Natural killer cell (primary cell): ENCODE data around the gene VILL. TPM values are rescaled to one million over a fixed set of nuclear protein-coding genes. Genes with fewer than 3 reads are reported as not detected.

Experiments
- ATAC-seq, 3 donors: fragments of 150-1000 bp in 2 of 3; fragments of 200-7000 bp in 1 of 3; cut with Tn5 transposase; 1 replicate in 1 of 3; 2 replicates in 2 of 3; pipeline ENCODE4 v1.10.0; 2021; ENCODE audit warnings: mild to moderate bottlenecking in 2 of 3, moderate library complexity in 2 of 3
- DNase-seq, 2 donors: peaks; one replicate each; pipeline versions ENCODE4 v3.0.0 to v3.0.0-alpha.2; 2013 to 2021; ENCODE audit warnings: mixed read lengths in 1 of 2
- H3K27ac ChIP-seq: one replicate; pipeline ENCODE4 v1.5.1; 2013; ENCODE audit warnings: mild to moderate bottlenecking, low read length
- H3K27me3 ChIP-seq: one replicate; pipeline ENCODE4 v1.6.1; 2013; ENCODE audit warnings: low read length; ENCODE audit not compliant: control insufficient read depth, insufficient read depth
- H3K36me3 ChIP-seq: one replicate; pipeline ENCODE4 v1.6.1; 2013; ENCODE audit warnings: low read length; ENCODE audit not compliant: control insufficient read depth, insufficient read depth
- H3K4me1 ChIP-seq: one replicate; pipeline ENCODE4 v1.6.1; 2013; ENCODE audit warnings: low read length; ENCODE audit not compliant: control insufficient read depth, insufficient read depth
- H3K4me3 ChIP-seq: one replicate; pipeline ENCODE4 v1.5.1; 2013; ENCODE audit warnings: low read length
- H3K9me3 ChIP-seq: one replicate; pipeline ENCODE4 v1.6.1; 2013; ENCODE audit warnings: low read length; ENCODE audit not compliant: control insufficient read depth, insufficient read depth
- H3K27ac Mint-ChIP-seq, 2 donors: one replicate each; pipeline ENCODE4 v1.8.0; 2022; ENCODE audit warnings: mild to moderate bottlenecking in 2 of 2, mixed read lengths in 2 of 2, moderate library complexity in 1 of 2
- H3K27me3 Mint-ChIP-seq, 2 donors: one replicate each; pipeline ENCODE4 v1.8.0; 2022; ENCODE audit warnings: low read depth in 2 of 2, mixed read lengths in 2 of 2
- H3K36me3 Mint-ChIP-seq: one replicate; pipeline ENCODE4 v1.8.0; 2022; ENCODE audit warnings: mixed read lengths
- H3K4me1 Mint-ChIP-seq, 2 donors: one replicate each; pipeline ENCODE4 v1.8.0; 2022; ENCODE audit warnings: mixed read lengths in 2 of 2
- H3K4me3 Mint-ChIP-seq: one replicate; pipeline ENCODE4 v1.8.0; 2022; ENCODE audit warnings: mild to moderate bottlenecking, moderate library complexity, mixed read lengths
- H3K9me3 Mint-ChIP-seq, 2 donors: one replicate each; pipeline ENCODE4 v1.8.0; 2022; ENCODE audit warnings: mixed read lengths in 2 of 2
- CTCF ChIP-seq: fragments of 200-600 bp; IDR thresholded peaks from one replicate; pipeline ENCODE4 v1.8.0; 2022; ENCODE audit warnings: antibody characterized with exemption
- WGBS: methylation state at CpG from one replicate; pipeline ENCODE4 v1.1.7; 2013; ENCODE audit warnings: missing lambda C conversion rate; ENCODE audit not compliant: insufficient coverage; 5-methylcytosine and 5-hydroxymethylcytosine counted together
- intact Hi-C: fragments of 100-400 bp; cut with micrococcal nuclease; formaldehyde crosslinking; loops from one replicate; pipeline ENCODE4 v1.14.2; 2022
- total RNA-seq, 4 donors: library from RNA; stranded (reverse); fragments of 120-200 nt in 1 of 4; gene quantifications; one replicate each; pipeline versions ENCODE4 v1.2.3 to v1.2.4, GENCODE V29; 2013 to 2022

The VILL gene
- total RNA-seq, 3 donors from 2014 or later (not counting 1 experiment from before 2014, with no cell fraction given): 25.6 to 27.8 (median 26.9) TPM

- no peak for TF ChIP-seq CTCF
- H3K9me3 ChIP-seq: no peaks in the 10 kb centered on the region
- H3K9me3 Mint-ChIP-seq: no peaks in the 10 kb centered on the region
- peaks cover 11 to 38% of the 10 kb centered on the region in 2 donors for H3K4me1 Mint-ChIP-seq
- H3K27ac Mint-ChIP-seq: peak overlapping the region in 1 of 2 donors; percentile 67
- DNase-seq (peak in 1 of 2 donors; percentile 78), ATAC-seq (peak in 2 of 3 donors; percentile 35 to 40)
- intact Hi-C loops: loop anchor here (1.0 kb wide), 1 partner anchor 29 kb away; no protein-coding TSS in a partner anchor
- H3K36me3 ChIP-seq: peaks cover 38% of the 10 kb centered on the region
- H3K4me1 ChIP-seq: peaks cover 9% of the 10 kb centered on the region
- no peaks in the 10 kb centered on the region for H3K27me3 Mint-ChIP-seq
- no peaks in the 10 kb centered on the region for H3K36me3 Mint-ChIP-seq
- WGBS: 85% methylated on average over 5 of the region's 7 CpGs
- H3K4me3 ChIP-seq: no peak overlapping the region
- H3K4me3 Mint-ChIP-seq: no peak overlapping the region
- no peaks in the 10 kb centered on the region for H3K27me3 ChIP-seq
- H3K27ac ChIP-seq: no peak overlapping the region
These were observed 12.8 kb downstream of the VILL start for GRCh38 chr3:38003371-38003816.

GRCh38 chr3:38003817-38004414, 13.3 kb downstream of the VILL start:
- Mint-ChIP-seq H3K27me3 (no peaks in the 10 kb centered on the region), H3K4me1 (peaks cover 7 to 33% of the 10 kb centered on the region in 2 donors), H3K9me3 (no peaks in the 10 kb centered on the region), H3K27ac (no peak overlapping the region), H3K36me3 (no peaks in the 10 kb centered on the region), H3K4me3 (no peak overlapping the region)
- no peak for TF ChIP-seq CTCF
- Histone ChIP-seq H3K4me3 (no peak overlapping the region), H3K27me3 (no peaks in the 10 kb centered on the region), H3K36me3 (peaks cover 38% of the 10 kb centered on the region), H3K9me3 (no peaks in the 10 kb centered on the region), H3K4me1 (peaks cover 5% of the 10 kb centered on the region), H3K27ac (no peak overlapping the region)
- no peak for ATAC-seq
- DNase-seq: no peak
- WGBS: 93% methylated on average over 11 of the region's 11 CpGs
- intact Hi-C loops: loop anchor here (1.0 kb wide), 2 partner anchors 30 to 36 kb away; no protein-coding TSS in a partner anchor

- no peaks in the 10 kb centered on the region for H3K9me3 ChIP-seq
- Mint-ChIP-seq H3K36me3 (no peaks in the 10 kb centered on the region), H3K27me3 (no peaks in the 10 kb centered on the region), H3K9me3 (no peaks in the 10 kb centered on the region), H3K4me3 (no peak overlapping the region), H3K27ac (peak overlapping the region in 1 of 2 donors; percentile 79), H3K4me1 (peaks cover 7 to 31% of the 10 kb centered on the region in 2 donors)
- ATAC-seq (peak; percentile 59 to 76 (median 66)), DNase-seq (peak in 1 of 2 donors; percentile 69)
- H3K4me3 ChIP-seq: no peak overlapping the region
- H3K4me1 ChIP-seq: no peaks in the 10 kb centered on the region
- TF ChIP-seq CTCF: peak; percentile 35
- 89% methylated on average over 14 of the region's 14 CpGs for WGBS
- H3K36me3 ChIP-seq: peaks cover 38% of the 10 kb centered on the region
- no peak overlapping the region for H3K27ac ChIP-seq
- intact Hi-C loops: loop anchor here (1.0 kb wide), 1 partner anchor 36 kb away; no protein-coding TSS in a partner anchor
- H3K27me3 ChIP-seq: no peaks in the 10 kb centered on the region
These were observed 14.0 kb downstream of the VILL start for GRCh38 chr3:38004415-38005075.
